Mesothelial cell of epicardium (in vitro differentiated cells): ENCODE measurements around the gene ARRDC4. TPM values are rescaled to one million over a fixed set of nuclear protein-coding genes. Genes with fewer than 3 reads are reported as not detected.
A peak's percentile ranks its signal among the peaks of the same experiment; 100 is the strongest.

Source experiments
- DNase-seq, 2 experiments: peaks; one replicate each; pipeline ENCODE4 v3.0.0; 2021; ENCODE audit warnings: low spot score in 2 of 2; ENCODE audit not compliant: unreplicated experiment in 2 of 2
- H3K27ac Mint-ChIP-seq: 2 replicates; pipeline ENCODE4 v1.8.0; 2021; ENCODE audit warnings: mixed read lengths
- H3K27me3 Mint-ChIP-seq: 2 replicates; pipeline ENCODE4 v1.8.0; 2021; ENCODE audit warnings: low read depth, mixed read lengths
- H3K36me3 Mint-ChIP-seq: 2 replicates; pipeline ENCODE4 v1.8.0; 2021; ENCODE audit warnings: mixed read lengths
- H3K4me1 Mint-ChIP-seq: 2 replicates; pipeline ENCODE4 v1.8.0; 2021; ENCODE audit warnings: mixed read lengths
- H3K4me3 Mint-ChIP-seq: 2 replicates; pipeline ENCODE4 v1.8.0; 2021; ENCODE audit warnings: mild to moderate bottlenecking, moderate library complexity, mixed read lengths
- H3K9me3 Mint-ChIP-seq: 2 replicates; pipeline ENCODE4 v1.8.0; 2021; ENCODE audit warnings: mixed read lengths
- CTCF ChIP-seq: fragments of 200-600 bp; sonication (generic); IDR thresholded peaks from one replicate; pipeline ENCODE4 v1.5.0; 2021; ENCODE audit warnings: antibody characterized with exemption; ENCODE audit not compliant: unreplicated experiment
- total RNA-seq: library from RNA; stranded (reverse); gene quantifications from 3 replicates; pipeline ENCODE4 v1.2.1, GENCODE V29; 2021

The ARRDC4 gene
- total RNA-seq, 1 donor from 2014 or later, result 16.2 TPM

- no peaks in the 10 kb centered on the region for H3K9me3 Mint-ChIP-seq
- no peak for DNase-seq
- peak overlapping the region; percentile 82 for H3K4me3 Mint-ChIP-seq
- no peaks in the 10 kb centered on the region for H3K36me3 Mint-ChIP-seq
- H3K4me1 Mint-ChIP-seq, result peaks cover 29% of the 10 kb centered on the region
- TF ChIP-seq CTCF, result no peak
- H3K27ac Mint-ChIP-seq, result peak overlapping the region; percentile 96
- peaks cover 17% of the 10 kb centered on the region for H3K27me3 Mint-ChIP-seq
These were observed 659 bp upstream of the ARRDC4 start for GRCh38 chr15:97959724-97960363.

- H3K36me3 Mint-ChIP-seq, result no peaks in the 10 kb centered on the region
- no peak for TF ChIP-seq CTCF
- no peaks in the 10 kb centered on the region for H3K9me3 Mint-ChIP-seq
- H3K27ac Mint-ChIP-seq, result peak overlapping the region; percentile 68
- DNase-seq, result peak; percentile 27 to 50
- peak overlapping the region; percentile 70 for H3K4me3 Mint-ChIP-seq
- peaks cover 5% of the 10 kb centered on the region for H3K27me3 Mint-ChIP-seq
- H3K4me1 Mint-ChIP-seq, result peaks cover 29% of the 10 kb centered on the region
These were observed 808 bp downstream of the ARRDC4 start for GRCh38 chr15:97961067-97961954.

GRCh38 chr15:97962263-97962662 is 1.8 kb downstream of the ARRDC4 start:
- Mint-ChIP-seq H3K36me3 (no peaks in the 10 kb centered on the region), H3K27ac (peak overlapping the region; percentile 14), H3K4me3 (peak overlapping the region; percentile 70)

GRCh38 chr15:97963779-97964178 is 3.3 kb downstream of the ARRDC4 start:
- no peak overlapping the region for H3K4me3 Mint-ChIP-seq
- no peak for DNase-seq

More at GRCh38 chr15:97962263-97962662, 1.8 kb downstream of the ARRDC4 start:
- peaks cover 31% of the 10 kb centered on the region for H3K4me1 Mint-ChIP-seq
- peaks cover 3% of the 10 kb centered on the region for H3K27me3 Mint-ChIP-seq
- H3K9me3 Mint-ChIP-seq, result no peaks in the 10 kb centered on the region
- no peak for TF ChIP-seq CTCF
- no peak for DNase-seq

GRCh38 chr15:97966246-97966645 is 5.7 kb downstream of the ARRDC4 start:
- Mint-ChIP-seq H3K4me1 (peaks cover 24% of the 10 kb centered on the region), H3K27me3 (no peaks in the 10 kb centered on the region), H3K4me3 (no peak overlapping the region), H3K36me3 (peaks cover 13% of the 10 kb centered on the region), H3K27ac (no peak overlapping the region), H3K9me3 (no peaks in the 10 kb centered on the region)
- DNase-seq, result no peak
- no peak for TF ChIP-seq CTCF

More at GRCh38 chr15:97963779-97964178, 3.3 kb downstream of the ARRDC4 start:
- Mint-ChIP-seq H3K27ac (no peak overlapping the region), H3K9me3 (no peaks in the 10 kb centered on the region), H3K36me3 (peaks cover under 1% of the 10 kb centered on the region), H3K4me1 (peaks cover 31% of the 10 kb centered on the region), H3K27me3 (no peaks in the 10 kb centered on the region)
- TF ChIP-seq CTCF, result no peak
